GM19395 (cell line): ENCODE data around the gene CROCC2.

ENCODE experiments used
- ATAC-seq: cut with Tn5 transposase; IDR thresholded peaks from one replicate; pipeline ENCODE4 v1.9.1; 2021; ENCODE audit warnings: mild to moderate bottlenecking, moderate library complexity; ENCODE audit not compliant: unreplicated experiment

The CROCC2 gene

DNA sequence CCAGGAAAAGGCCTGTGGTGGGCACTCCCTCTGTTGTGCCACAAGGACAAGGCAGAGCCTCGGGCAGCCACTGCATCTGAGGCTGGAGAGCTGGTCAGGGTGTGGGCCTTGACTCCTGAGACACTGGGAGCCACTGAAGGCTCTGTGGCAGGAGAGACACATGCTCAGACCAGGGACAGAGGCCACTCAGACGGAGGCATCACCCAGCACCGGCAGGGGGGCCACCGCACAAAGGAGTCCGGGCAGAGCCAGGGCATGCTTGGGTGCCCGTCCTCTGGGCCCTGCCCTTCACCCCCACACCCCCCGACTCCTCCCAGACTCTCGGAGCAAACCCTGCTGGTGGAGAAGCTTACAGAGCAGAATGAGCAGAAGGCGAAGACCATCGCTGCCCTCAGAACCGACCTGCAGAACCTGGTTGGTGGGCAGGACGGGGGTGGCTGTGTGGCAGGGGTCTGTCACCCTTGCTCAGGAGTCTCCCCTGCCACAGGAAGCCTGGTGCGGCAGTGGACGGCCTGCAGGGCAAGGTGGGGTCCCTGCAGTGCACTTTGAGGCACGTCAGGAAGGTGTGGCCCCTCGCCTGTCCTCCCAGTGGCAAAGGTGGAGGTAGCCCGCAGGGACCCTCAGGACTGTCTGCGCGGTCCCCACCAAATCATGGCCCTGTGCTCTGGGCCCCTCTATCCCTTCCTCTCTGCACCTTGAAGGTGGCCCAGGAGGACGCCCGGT lies 26.0 kb downstream of the CROCC2 start:
- no peak for ATAC-seq

GRCh38 chr2:240932724-240933047 lies 26.6 kb downstream of the CROCC2 start:
- ATAC-seq, result no peak

DNA sequence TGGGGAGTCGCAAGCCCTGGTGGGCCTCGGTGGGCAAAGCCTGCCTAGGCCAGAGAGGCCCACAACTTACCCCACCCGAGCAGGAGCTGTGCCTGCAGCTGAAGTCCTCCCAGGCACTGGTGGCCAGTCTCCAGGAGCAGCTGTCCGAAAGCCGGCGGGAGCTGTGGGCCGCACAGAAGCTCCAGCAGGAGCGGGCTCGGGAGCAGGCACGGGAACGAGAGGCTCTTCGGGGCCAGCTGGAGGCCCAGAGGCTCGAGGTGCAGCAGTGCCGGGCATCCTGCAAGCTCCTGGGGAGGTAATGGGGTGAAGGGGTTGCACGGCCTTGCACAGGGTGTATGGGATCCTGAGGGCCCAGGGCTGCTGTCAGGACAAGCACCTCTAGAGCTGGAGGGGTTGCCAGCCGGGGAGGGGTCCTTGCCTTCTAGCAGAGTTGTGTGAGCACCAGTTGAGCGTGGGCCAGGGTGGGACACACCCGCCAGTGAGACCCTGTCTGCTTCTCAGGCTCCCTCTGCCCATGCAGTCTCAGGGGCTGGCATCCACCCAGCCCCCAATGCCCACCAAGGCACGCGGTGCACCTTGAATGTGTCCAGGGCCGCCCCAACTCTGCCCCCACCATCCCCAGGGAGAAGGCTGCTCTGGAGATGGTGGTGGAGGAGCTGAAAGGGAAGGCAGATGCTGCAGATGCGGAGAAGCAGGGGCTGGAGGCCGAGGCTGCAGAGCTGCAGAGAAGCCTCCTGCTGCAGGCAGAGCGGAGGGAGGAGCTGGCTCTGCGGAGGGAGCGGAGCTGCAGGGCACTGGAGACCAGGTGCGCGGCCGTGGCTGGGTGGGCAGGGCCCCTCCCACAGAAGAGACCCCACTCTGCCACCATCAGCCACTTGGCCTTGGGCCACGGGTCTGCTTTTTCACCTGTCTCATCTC lies 27.2 kb downstream of the CROCC2 start:
- no peak for ATAC-seq

GRCh38 chr2:240933966-240934700 lies 28.0 kb downstream of the CROCC2 start:
- no peak for ATAC-seq

DNA sequence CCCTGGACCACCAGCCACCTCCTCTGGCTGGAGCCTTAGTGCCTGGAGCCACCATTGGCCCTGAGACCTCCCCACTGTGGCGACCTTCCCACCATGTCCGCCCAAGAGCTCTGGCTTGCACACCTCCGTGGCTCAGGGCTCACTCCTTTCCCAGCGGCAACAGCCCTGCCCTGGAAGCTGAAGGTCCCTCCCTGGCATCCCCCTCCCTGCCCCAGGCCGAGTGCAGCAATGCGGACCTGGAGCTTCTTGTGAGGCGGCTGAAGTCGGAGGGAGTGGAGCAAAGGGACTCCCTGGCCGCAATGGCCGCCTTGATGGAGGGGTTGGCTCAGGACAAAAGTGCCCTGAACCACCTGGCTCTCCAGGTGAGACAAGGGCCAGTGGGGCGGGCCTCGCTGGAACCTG lies 28.6 kb downstream of the CROCC2 start:
- no peak for ATAC-seq

GRCh38 chr2:240935103-240935876 lies 29.2 kb downstream of the CROCC2 start:
- ATAC-seq, result no peak

GRCh38 chr2:240936106-240936505 lies 30.0 kb downstream of the CROCC2 start:
- no peak for ATAC-seq

GRCh38 chr2:240946046-240946445 lies 39.9 kb downstream of the CROCC2 start:
- no peak for ATAC-seq

DNA sequence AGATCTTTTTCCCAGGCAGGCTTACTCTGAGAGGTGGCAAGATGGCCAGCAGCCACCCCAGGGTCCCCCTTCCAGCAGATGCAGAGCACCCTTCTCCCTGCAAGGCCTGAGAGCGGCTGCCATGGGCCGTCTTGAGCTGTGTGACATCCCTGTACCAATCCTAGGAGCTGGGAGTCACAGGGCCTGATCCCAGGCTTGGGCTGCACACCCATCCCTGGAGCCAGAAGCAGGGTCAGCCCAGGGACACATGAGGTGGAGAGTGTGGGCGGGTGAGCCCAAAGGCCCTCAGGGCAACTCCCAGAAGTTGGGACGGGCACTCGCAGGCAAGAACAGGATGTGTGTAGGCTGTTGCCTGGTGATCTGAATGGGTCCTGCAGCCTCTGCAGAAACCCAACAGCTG lies 40.5 kb downstream of the CROCC2 start:
- ATAC-seq, result no peak

GRCh38 chr2:240947176-240947575 lies 41.0 kb downstream of the CROCC2 start:
- ATAC-seq, result no peak

DNA sequence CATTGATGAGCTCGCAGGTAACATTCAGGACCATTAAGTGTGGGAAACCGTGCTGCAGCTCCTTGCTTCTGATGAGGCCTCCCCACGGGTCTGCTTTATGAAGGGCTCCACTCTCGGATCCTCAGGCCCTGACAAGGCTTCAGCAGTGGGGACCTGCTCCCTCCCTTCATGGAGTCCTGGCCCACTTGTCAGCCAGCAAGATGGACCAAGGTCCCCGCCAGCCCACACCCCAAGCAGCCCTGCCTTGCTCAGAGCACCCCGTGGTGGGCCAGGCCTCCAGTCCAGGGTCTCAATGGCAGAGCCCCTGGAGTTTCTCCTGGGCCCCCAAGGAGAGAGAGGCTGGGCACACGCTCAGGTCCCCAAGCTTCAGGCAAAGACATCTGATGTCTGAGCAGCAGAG lies 41.5 kb downstream of the CROCC2 start:
- ATAC-seq, result no peak

DNA sequence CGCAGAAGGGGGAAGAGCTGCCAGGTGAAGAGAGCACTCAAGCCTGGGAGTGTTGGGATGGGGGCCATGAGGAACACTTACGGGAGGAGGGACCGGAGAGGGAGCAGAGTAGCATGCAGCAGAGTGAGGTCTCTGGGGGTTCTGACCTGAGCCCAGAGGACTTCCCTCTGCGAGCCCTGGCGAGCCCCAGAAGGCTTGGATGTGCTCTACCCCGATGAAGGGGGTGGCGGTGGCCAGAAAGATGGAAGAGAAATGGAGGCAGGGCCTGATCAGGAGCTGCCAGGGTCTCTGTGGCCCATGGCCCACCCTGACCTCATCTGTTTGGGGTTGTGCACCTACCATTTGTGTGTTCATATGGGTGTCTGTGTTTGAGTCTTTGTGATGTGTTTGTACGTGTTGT lies 42.0 kb downstream of the CROCC2 start:
- ATAC-seq, result no peak

GRCh38 chr2:240948905-240949790 lies 43.0 kb downstream of the CROCC2 start:
- ATAC-seq, result no peak

- no peak for ATAC-seq
Observed at GRCh38 chr2:240949791-240950705, 43.9 kb downstream of the CROCC2 start.

- ATAC-seq, result no peak
Observed at GRCh38 chr2:240951045-240951594, 45.0 kb downstream of the CROCC2 start.

- no peak for ATAC-seq
Observed at GRCh38 chr2:240952496-240953246, 46.5 kb downstream of the CROCC2 start.

- ATAC-seq, result no peak
Observed at GRCh38 chr2:240953426-240954410, 47.6 kb downstream of the CROCC2 start.
